Large intestine (tissue), 3 donors: Measurements from ENCODE around the gene ELOVL2. TPM values are rescaled to one million over a fixed set of nuclear protein-coding genes. Genes with fewer than 3 reads are reported as not detected.

ENCODE experiments used
- DNase-seq, 2 donors: peaks; one replicate each; pipeline versions ENCODE4 v3.0.0 to v3.0.0-alpha.2; 2013
- H3K27ac ChIP-seq: one replicate; pipeline ENCODE4 v1.5.1; 2013; ENCODE audit warnings: low read length
- H3K27me3 ChIP-seq: 2 replicates; pipeline ENCODE4 v1.6.1; 2013; ENCODE audit warnings: low read length; ENCODE audit not compliant: control insufficient read depth, insufficient read depth
- H3K36me3 ChIP-seq: 2 replicates; pipeline ENCODE4 v1.6.1; 2013; ENCODE audit warnings: low read length; ENCODE audit not compliant: control insufficient read depth, insufficient read depth
- H3K4me1 ChIP-seq: one replicate; pipeline ENCODE4 v1.6.1; 2013; ENCODE audit warnings: low read length; ENCODE audit not compliant: control insufficient read depth, insufficient read depth
- H3K4me3 ChIP-seq: one replicate; pipeline ENCODE4 v1.5.1; 2013; ENCODE audit warnings: low read length
- H3K9me3 ChIP-seq: one replicate; pipeline ENCODE4 v1.6.1; 2013; ENCODE audit warnings: mild to moderate bottlenecking, low read depth, low read length, moderate library complexity; ENCODE audit not compliant: control insufficient read depth
- WGBS: methylation state at CpG from one replicate; pipeline ENCODE4 v1.1.5; 2013; ENCODE audit warnings: low lambda C conversion rate; ENCODE audit not compliant: insufficient coverage; 5-methylcytosine and 5-hydroxymethylcytosine counted together
- polyA plus RNA-seq: library from polyadenylated mRNA; unstranded; fragments of 120-200 nt; gene quantifications from one replicate; pipeline ENCODE4 v1.2.1, GENCODE V29; 2013

The ELOVL2 gene
- polyA plus RNA-seq, 1 donor = 6.7 TPM

GRCh38 chr6:11025921-11026635 is 18.0 kb downstream of the ELOVL2 start:
- Histone ChIP-seq H3K9me3 (no peaks in the 10 kb centered on the region), H3K4me1 (no peaks in the 10 kb centered on the region), H3K36me3 (no peaks in the 10 kb centered on the region), H3K27me3 (peaks cover 3% of the 10 kb centered on the region), H3K27ac (no peak overlapping the region), H3K4me3 (no peak overlapping the region)
- no peak for DNase-seq
- no CpG with 5 or more reads among the region's 10 CpGs for WGBS

GRCh38 chr6:11025130-11025529 is 19.0 kb downstream of the ELOVL2 start:
- Histone ChIP-seq H3K27me3 (peaks cover 3% of the 10 kb centered on the region), H3K36me3 (no peaks in the 10 kb centered on the region), H3K9me3 (no peaks in the 10 kb centered on the region), H3K4me3 (no peak overlapping the region), H3K27ac (no peak overlapping the region), H3K4me1 (no peaks in the 10 kb centered on the region)
- no peak for DNase-seq
- 100% methylated on average over 1 of the region's 3 CpGs for WGBS

DNA sequence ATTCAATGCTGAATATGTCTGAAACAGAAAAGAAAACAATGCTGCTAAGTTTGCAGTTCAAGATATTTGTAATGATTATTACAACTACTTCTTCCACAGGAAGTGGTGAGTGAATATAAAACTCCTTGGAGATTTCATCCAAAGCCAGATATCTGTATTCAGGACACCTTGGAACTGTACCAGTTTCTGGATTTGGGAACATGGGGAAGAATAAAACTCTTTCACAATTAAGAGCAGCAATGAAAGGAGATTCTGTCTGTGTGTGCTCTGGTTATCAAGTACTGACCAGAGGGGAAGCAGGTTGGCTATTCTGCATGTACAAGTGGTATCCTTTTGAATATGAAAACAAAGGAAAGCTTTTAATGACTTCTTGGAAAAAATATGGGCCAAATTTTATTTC is 21.1 kb downstream of the ELOVL2 start:
- Histone ChIP-seq H3K4me1 (no peaks in the 10 kb centered on the region), H3K9me3 (no peaks in the 10 kb centered on the region)
- no peak for DNase-seq

DNA sequence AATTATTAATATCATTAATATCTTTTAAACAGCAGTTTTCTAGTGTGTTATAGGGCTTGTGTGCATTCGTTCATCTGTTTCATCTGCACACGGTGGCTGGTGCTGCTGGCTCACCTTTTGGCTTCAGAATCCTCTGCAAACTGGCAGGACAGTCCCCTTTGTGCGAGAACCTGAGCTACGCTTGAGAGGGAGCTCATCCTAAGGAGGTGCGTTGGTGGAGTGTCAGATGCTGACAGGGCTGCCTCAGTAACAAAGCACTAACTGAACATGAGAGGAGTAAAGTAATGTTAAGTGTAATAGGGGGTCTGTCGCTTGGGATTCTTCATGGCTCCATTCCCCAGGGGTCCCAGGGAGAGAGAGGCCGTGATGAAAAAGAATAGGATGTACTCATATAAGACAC is 22.4 kb downstream of the ELOVL2 start:
- DNase-seq = no peak
- H3K9me3 ChIP-seq = no peaks in the 10 kb centered on the region
- no CpG with 5 or more reads among the region's 7 CpGs for WGBS
- H3K27ac ChIP-seq = no peak overlapping the region
- H3K36me3 ChIP-seq = no peaks in the 10 kb centered on the region
- H3K4me1 ChIP-seq = no peaks in the 10 kb centered on the region
- H3K4me3 ChIP-seq = no peak overlapping the region
- H3K27me3 ChIP-seq = peaks cover 3% of the 10 kb centered on the region

More for the DNA sequence above, 21.1 kb downstream of the ELOVL2 start:
- Histone ChIP-seq H3K27me3 (peaks cover 3% of the 10 kb centered on the region), H3K36me3 (no peaks in the 10 kb centered on the region), H3K4me3 (no peak overlapping the region), H3K27ac (no peak overlapping the region)

- Histone ChIP-seq H3K27me3 (peaks cover 2% of the 10 kb centered on the region), H3K4me3 (no peak overlapping the region), H3K36me3 (no peaks in the 10 kb centered on the region), H3K9me3 (no peaks in the 10 kb centered on the region), H3K4me1 (no peaks in the 10 kb centered on the region), H3K27ac (no peak overlapping the region)
- 60% methylated on average over 1 of the region's 2 CpGs for WGBS
- DNase-seq = no peak
These were observed 23.1 kb downstream of the ELOVL2 start for GRCh38 chr6:11021003-11021402.

GRCh38 chr6:11018225-11018624 is 25.9 kb downstream of the ELOVL2 start:
- no peaks in the 10 kb centered on the region for H3K9me3 ChIP-seq
- no peaks in the 10 kb centered on the region for H3K27me3 ChIP-seq
- WGBS = 78% methylated on average over 1 of the region's 2 CpGs
- H3K36me3 ChIP-seq = no peaks in the 10 kb centered on the region
- H3K4me3 ChIP-seq = no peak overlapping the region
- DNase-seq = no peak
- H3K4me1 ChIP-seq = no peaks in the 10 kb centered on the region
- H3K27ac ChIP-seq = no peak overlapping the region

- H3K27ac ChIP-seq = no peak overlapping the region
- no peak overlapping the region for H3K4me3 ChIP-seq
- WGBS = no CpG with 5 or more reads among the region's 3 CpGs
- no peaks in the 10 kb centered on the region for H3K36me3 ChIP-seq
- no peak for DNase-seq
- H3K27me3 ChIP-seq = no peaks in the 10 kb centered on the region
- H3K4me1 ChIP-seq = no peaks in the 10 kb centered on the region
- H3K9me3 ChIP-seq = no peaks in the 10 kb centered on the region
These were observed 27.0 kb downstream of the ELOVL2 start for GRCh38 chr6:11017090-11017489.

GRCh38 chr6:11016452-11016851 is 27.7 kb downstream of the ELOVL2 start:
- no peak for DNase-seq
- no peaks in the 10 kb centered on the region for H3K4me1 ChIP-seq
- H3K4me3 ChIP-seq = no peak overlapping the region
- no CpG with 5 or more reads among the region's 1 CpG for WGBS
- peaks cover 3% of the 10 kb centered on the region for H3K27me3 ChIP-seq
- H3K36me3 ChIP-seq = no peaks in the 10 kb centered on the region
- no peaks in the 10 kb centered on the region for H3K9me3 ChIP-seq
- H3K27ac ChIP-seq = no peak overlapping the region

- Histone ChIP-seq H3K27ac (no peak overlapping the region), H3K27me3 (peaks cover 3% of the 10 kb centered on the region), H3K9me3 (no peaks in the 10 kb centered on the region), H3K36me3 (no peaks in the 10 kb centered on the region), H3K4me1 (no peaks in the 10 kb centered on the region), H3K4me3 (no peak overlapping the region)
- DNase-seq = no peak
These were observed 29.0 kb downstream of the ELOVL2 start for GRCh38 chr6:11015102-11015501.

- Histone ChIP-seq H3K4me1 (no peaks in the 10 kb centered on the region), H3K36me3 (no peaks in the 10 kb centered on the region), H3K27me3 (peaks cover 3% of the 10 kb centered on the region), H3K27ac (no peak overlapping the region), H3K9me3 (no peaks in the 10 kb centered on the region), H3K4me3 (no peak overlapping the region)
- DNase-seq = no peak
- no CpG with 5 or more reads among the region's 3 CpGs for WGBS
These were observed 30.4 kb downstream of the ELOVL2 start for GRCh38 chr6:11013721-11014070.

DNA sequence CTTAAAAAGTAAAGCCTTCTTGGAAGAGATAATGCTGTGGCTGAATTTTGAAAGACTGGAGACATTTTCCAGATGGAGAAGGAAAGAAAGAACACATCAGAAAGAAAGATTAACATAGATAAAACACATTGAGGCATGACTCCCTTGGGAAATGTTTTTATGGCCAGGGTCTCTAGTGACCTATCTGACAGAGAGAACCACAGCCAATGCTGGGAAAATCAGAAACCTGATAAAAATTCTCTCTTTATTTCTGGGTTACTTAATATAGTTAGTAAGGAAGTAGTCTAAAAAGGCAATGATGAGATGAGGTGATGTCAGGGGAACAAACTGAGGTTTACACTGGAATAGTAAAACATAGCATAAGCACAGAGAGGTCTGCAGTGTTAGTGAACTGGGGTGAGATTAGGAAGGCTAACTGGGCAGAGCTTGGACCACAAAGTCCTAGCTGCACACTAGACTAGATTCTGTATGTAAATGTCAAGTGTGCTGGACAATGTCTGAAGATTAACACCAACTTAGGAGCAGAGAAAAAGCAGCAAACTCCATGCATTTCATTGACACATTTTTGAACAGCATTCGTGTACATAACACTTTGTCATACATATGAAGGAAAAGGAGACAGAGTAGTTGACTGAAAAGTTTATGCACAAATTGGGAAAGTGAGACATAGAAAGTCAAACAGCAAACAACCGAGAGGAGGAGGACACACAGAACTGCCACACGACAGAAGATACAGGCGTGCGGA is 31.0 kb downstream of the ELOVL2 start:
- Histone ChIP-seq H3K4me1 (no peaks in the 10 kb centered on the region), H3K27ac (no peak overlapping the region), H3K36me3 (no peaks in the 10 kb centered on the region), H3K27me3 (peaks cover 3% of the 10 kb centered on the region), H3K9me3 (no peaks in the 10 kb centered on the region), H3K4me3 (no peak overlapping the region)
- no peak for DNase-seq
- WGBS = no CpG with 5 or more reads among the region's 5 CpGs
